Keratinocyte (primary cell): ENCODE results near the gene CRLF3. TPM values are rescaled to one million over a fixed set of nuclear protein-coding genes. Genes with fewer than 3 reads are reported as not detected.

Source experiments
- DNase-seq: peaks from one replicate; pipeline ENCODE4 v3.0.0-alpha.2; 2011; ENCODE audit warnings: low read depth, missing footprints, low spot score
- FAIRE-seq: peaks from 2 replicates; lab custom pipeline; 2011; peaks lifted over from hg19 to GRCh38; lab: Jason Lieb, UNC
- H2AFZ ChIP-seq: 2 replicates; pipeline ENCODE4 v1.6.0; 2012; ENCODE audit warnings: low read length, control low read depth, inconsistent platforms; ENCODE audit not compliant: control insufficient read depth
- H3K27ac ChIP-seq: 2 replicates; pipeline ENCODE4 v1.5.1; 2011; ENCODE audit warnings: low read length; ENCODE audit not compliant: control insufficient read depth, insufficient read depth
- H3K27me3 ChIP-seq: 3 replicates; pipeline ENCODE4 v1.6.0; 2011; ENCODE audit warnings: low read length; ENCODE audit not compliant: control insufficient read depth, insufficient read depth; ENCODE audit errors: extremely low read depth
- H3K36me3 ChIP-seq, 2 experiments: 2 replicates in 1 of 2; 3 replicates in 1 of 2; pipeline ENCODE4 v1.5.1; 2011; ENCODE audit warnings: low read length in 2 of 2, mild to moderate bottlenecking in 1 of 2; ENCODE audit not compliant: control insufficient read depth in 2 of 2, insufficient read depth in 2 of 2; ENCODE audit errors: extremely low read depth in 1 of 2
- H3K4me1 ChIP-seq: 3 replicates; pipeline ENCODE4 v1.5.1; 2011; ENCODE audit warnings: low read length; ENCODE audit not compliant: control insufficient read depth, insufficient read depth; ENCODE audit errors: extremely low read depth
- H3K4me2 ChIP-seq: 3 replicates; pipeline ENCODE4 v1.6.0; 2011; ENCODE audit warnings: low read depth, low read length; ENCODE audit not compliant: control insufficient read depth, insufficient read depth; ENCODE audit errors: extremely low read depth
- H3K4me3 ChIP-seq, 3 experiments: fragments of 200-600 bp in 1 of 3; sonication (generic) in 1 of 3; 2 replicates in 2 of 3; 3 replicates in 1 of 3; pipeline ENCODE4 v1.5.1; 2011 to 2016; ENCODE audit warnings: low read length in 3 of 3, mild to moderate bottlenecking in 3 of 3, control low read depth in 2 of 3, inconsistent platforms in 1 of 3, low read depth in 1 of 3, mixed read lengths in 1 of 3, mixed run types in 1 of 3, moderate library complexity in 1 of 3; ENCODE audit not compliant: control insufficient read depth in 2 of 3, insufficient read depth in 2 of 3; ENCODE audit errors: extremely low read depth in 1 of 3
- H3K79me2 ChIP-seq: 2 replicates; pipeline ENCODE4 v1.6.0; 2012; ENCODE audit warnings: low read length; ENCODE audit not compliant: control insufficient read depth, insufficient read depth
- H3K9ac ChIP-seq: 3 replicates; pipeline ENCODE4 v1.6.0; 2011; ENCODE audit warnings: low read length; ENCODE audit not compliant: control insufficient read depth, insufficient read depth; ENCODE audit errors: extremely low read depth
- H3K9me1 ChIP-seq: 3 replicates; pipeline ENCODE4 v1.6.0; 2011; ENCODE audit warnings: low read length; ENCODE audit not compliant: control insufficient read depth, insufficient read depth; ENCODE audit errors: extremely low read depth
- H3K9me3 ChIP-seq: 2 replicates; pipeline ENCODE4 v1.5.1; 2012; ENCODE audit warnings: low read depth, low read length; ENCODE audit not compliant: control insufficient read depth
- H4K20me1 ChIP-seq: 3 replicates; pipeline ENCODE4 v1.6.0; 2011; ENCODE audit warnings: low read length; ENCODE audit not compliant: control insufficient read depth, insufficient read depth; ENCODE audit errors: extremely low read depth
- EZH2 ChIP-seq: IDR thresholded peaks from one replicate; pipeline ENCODE4 v1.6.1; 2012; ENCODE audit warnings: inconsistent platforms, mild to moderate bottlenecking, low read length, moderate library complexity
- dilution Hi-C: fragments of 300-500 bp; cut with MboI; formaldehyde crosslinking; loops from one replicate; pipeline ENCODE4 v1.7.0; 2020; ENCODE audit warnings: low sequenced_read_pairs; ENCODE audit not compliant: extremely low pct_ligation_motif_present
- polyA plus RNA-seq, 5 experiments: library from polyadenylated mRNA; depleted of rRNA in 3 of 5; stranded (reverse) in 3 of 5; stranded (forward) in 1 of 5; unstranded in 1 of 5; fragments of >200 nt; gene quantifications; 1 replicate in 1 of 5; 2 replicates in 3 of 5; 3 replicates in 1 of 5; pipeline versions ENCODE4 v1.2.1 to v1.2.3, GENCODE V29; 2011 to 2012; ENCODE audit warnings: missing spikeins in 2 of 5, low read depth in 1 of 5, low replicate concordance in 1 of 5
- TF ChIP-seq, protein P1 (sequence below), 3 experiments: IDR thresholded peaks in 1 of 3; conservative IDR thresholded peaks in 1 of 3; optimal IDR thresholded peaks in 1 of 3; 2 replicates in 2 of 3; 3 replicates in 1 of 3; pipeline versions ENCODE3 to v1.5.1; 2011; ENCODE audit warnings: low read length in 3 of 3, mild to moderate bottlenecking in 3 of 3, moderate library complexity in 2 of 3, control low read depth in 1 of 3, inconsistent platforms in 1 of 3; ENCODE audit not compliant: insufficient read depth in 2 of 3; ENCODE audit errors: extremely low read depth in 1 of 3

The CRLF3 gene
- polyA plus RNA-seq, 1 donor (not counting 4 experiments of a cell fraction or from before 2014, with no cell fraction given) = 22.4 TPM

DNA sequence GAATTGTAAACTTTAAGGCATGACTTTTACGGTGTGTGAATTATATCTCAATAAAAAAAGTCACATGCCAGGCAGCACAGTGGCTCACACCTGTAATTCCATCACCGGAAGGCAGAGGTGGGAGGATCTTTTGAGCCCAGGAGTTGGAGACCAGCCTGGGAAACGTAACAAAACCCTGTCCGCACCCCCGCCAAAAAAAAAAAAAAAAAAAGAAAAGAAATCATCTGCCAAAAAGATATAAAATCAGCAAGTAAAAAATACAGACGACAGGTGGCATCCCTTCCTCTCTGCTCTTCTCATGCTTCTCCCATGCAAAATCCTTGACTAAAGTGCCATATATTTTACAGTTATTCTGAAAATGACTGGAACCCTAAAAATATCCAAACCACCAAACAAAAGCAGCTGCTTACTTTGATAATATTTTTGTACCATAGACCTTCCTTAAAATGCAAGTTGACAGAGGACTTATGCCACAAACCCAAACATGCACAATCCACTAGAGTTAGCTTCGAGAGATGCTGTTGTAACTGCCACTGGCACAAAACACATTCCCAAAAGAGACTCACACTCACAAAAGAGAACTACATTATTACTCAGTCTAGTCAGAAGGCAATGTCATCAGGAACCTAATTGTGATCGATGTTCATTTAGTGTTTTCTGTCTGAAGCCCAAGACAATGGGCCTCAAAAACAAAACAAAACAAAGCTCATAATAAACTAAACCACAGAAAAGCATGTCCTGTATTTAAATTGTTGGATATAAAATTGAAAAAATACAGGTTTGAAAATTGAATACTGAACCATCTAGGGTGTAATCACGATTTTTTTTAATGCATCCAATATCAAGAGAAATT is 2.4 kb downstream of the CRLF3 start:
- Histone ChIP-seq H3K9me3 (no peaks in the 10 kb centered on the region), H3K4me3 (no peak overlapping the region), H3K27me3 (no peaks in the 10 kb centered on the region), H3K36me3 (no peaks in the 10 kb centered on the region), H3K9ac (no peak overlapping the region), H2AFZ (no peak overlapping the region), H3K4me2 (peak overlapping the region; percentile 72), H4K20me1 (no peaks in the 10 kb centered on the region), H3K4me1 (peaks cover 27% of the 10 kb centered on the region), H3K27ac (no peak overlapping the region), H3K79me2 (peaks cover 66% of the 10 kb centered on the region), H3K9me1 (peaks cover 4% of the 10 kb centered on the region)
- DNase-seq (no peak), FAIRE-seq (no peak)
- dilution Hi-C loops = no loop called here
- TF ChIP-seq, protein P1, sequence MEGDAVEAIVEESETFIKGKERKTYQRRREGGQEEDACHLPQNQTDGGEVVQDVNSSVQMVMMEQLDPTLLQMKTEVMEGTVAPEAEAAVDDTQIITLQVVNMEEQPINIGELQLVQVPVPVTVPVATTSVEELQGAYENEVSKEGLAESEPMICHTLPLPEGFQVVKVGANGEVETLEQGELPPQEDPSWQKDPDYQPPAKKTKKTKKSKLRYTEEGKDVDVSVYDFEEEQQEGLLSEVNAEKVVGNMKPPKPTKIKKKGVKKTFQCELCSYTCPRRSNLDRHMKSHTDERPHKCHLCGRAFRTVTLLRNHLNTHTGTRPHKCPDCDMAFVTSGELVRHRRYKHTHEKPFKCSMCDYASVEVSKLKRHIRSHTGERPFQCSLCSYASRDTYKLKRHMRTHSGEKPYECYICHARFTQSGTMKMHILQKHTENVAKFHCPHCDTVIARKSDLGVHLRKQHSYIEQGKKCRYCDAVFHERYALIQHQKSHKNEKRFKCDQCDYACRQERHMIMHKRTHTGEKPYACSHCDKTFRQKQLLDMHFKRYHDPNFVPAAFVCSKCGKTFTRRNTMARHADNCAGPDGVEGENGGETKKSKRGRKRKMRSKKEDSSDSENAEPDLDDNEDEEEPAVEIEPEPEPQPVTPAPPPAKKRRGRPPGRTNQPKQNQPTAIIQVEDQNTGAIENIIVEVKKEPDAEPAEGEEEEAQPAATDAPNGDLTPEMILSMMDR (optimal IDR thresholded peaks at IDR 0.05 in 1 of 3, IDR thresholded peaks at IDR 0.05 in 1 of 3, conservative IDR thresholded peaks at IDR 0.05 in 1 of 3; ENCODE audit: extremely low read depth in 1 of 3, insufficient read depth in 2 of 3, low read length in 3 of 3) = no peak
- no peak for TF ChIP-seq EZH2

DNA sequence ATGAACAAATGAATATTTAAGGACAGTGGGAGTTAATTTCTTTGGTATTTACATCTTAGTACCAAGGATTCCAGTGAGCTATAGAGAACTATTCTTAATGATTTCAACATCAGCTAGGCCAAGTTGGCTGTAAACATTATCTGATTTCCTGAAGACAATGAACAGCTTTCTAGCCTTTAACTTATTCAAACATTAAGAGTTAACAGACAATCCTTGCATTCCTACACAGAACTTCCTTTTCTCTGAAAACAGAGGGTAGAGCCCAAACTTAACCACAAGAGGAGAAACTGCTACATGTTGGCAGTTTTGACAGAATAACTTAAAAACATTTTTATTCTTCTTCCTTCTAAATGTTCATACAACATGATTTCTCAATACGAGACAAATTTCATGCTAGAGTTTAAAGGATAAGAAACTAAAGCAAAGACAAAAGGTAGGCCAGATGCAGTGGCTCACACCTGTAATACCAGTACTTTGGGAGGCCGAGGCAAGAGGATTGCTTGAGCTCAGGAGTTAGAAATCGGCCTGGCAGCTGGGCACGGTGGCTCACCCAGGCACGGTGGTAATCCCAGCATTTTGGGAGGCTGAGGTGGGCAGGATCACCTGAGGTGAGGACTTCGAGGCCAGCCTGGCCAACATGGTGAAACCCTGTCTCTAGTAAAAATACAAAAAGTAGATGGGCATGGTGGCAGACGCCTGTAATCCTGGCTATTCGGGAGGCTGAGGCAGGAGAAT is 4.4 kb downstream of the CRLF3 start:
- Histone ChIP-seq H3K27me3 (no peaks in the 10 kb centered on the region), H3K79me2 (peaks cover 86% of the 10 kb centered on the region), H3K9me3 (no peaks in the 10 kb centered on the region), H3K4me2 (no peak overlapping the region), H3K4me1 (peaks cover 20% of the 10 kb centered on the region), H4K20me1 (no peaks in the 10 kb centered on the region), H3K9me1 (peaks cover 4% of the 10 kb centered on the region), H3K9ac (no peak overlapping the region), H2AFZ (no peak overlapping the region), H3K4me3 (no peak overlapping the region), H3K36me3 (no peaks in the 10 kb centered on the region), H3K27ac (no peak overlapping the region)
- DNase-seq = no peak
- no peak for TF ChIP-seq EZH2
- TF ChIP-seq, protein P1 (optimal IDR thresholded peaks at IDR 0.05 in 1 of 3, IDR thresholded peaks at IDR 0.05 in 1 of 3, conservative IDR thresholded peaks at IDR 0.05 in 1 of 3; ENCODE audit: extremely low read depth in 1 of 3, insufficient read depth in 2 of 3, low read length in 3 of 3) = no peak
- dilution Hi-C loops = no loop called here
- no peak for FAIRE-seq
